ENCODE results near the gene AVEN. TPM values are rescaled to one million over a fixed set of nuclear protein-coding genes. Genes with fewer than 3 reads are reported as not detected.

The AVEN gene
- total and polyA plus RNA-seq, 2 donors from 2014 or later, result 6.4 to 7.1 TPM

Other genes starting within 250 kb of the AVEN start
- gene CHRM5, start 70.7 kb downstream of the AVEN start, total RNA-seq, result 0.06 TPM
- gene CHRM5, start 70.7 kb downstream of the AVEN start, polyA plus RNA-seq (ENCODE audit: insufficient read depth, low read depth, low replicate concordance), result not detected
- gene EMC7, start 62.7 kb upstream of the AVEN start, total RNA-seq, result 73.1 TPM
- 125 TPM for gene EMC7, start 62.7 kb upstream of the AVEN start, polyA plus RNA-seq (ENCODE audit: insufficient read depth, low read depth, low replicate concordance)
- gene PGBD4, start 62.9 kb upstream of the AVEN start, total RNA-seq, result 1.8 TPM
- gene PGBD4, start 62.9 kb upstream of the AVEN start, polyA plus RNA-seq (ENCODE audit: insufficient read depth, low read depth, low replicate concordance), result 0.90 TPM
- gene KATNBL1, start 170.9 kb upstream of the AVEN start, total RNA-seq, result 32.2 TPM
- gene KATNBL1, start 170.9 kb upstream of the AVEN start, polyA plus RNA-seq (ENCODE audit: insufficient read depth, low read depth, low replicate concordance), result 15.6 TPM
- 88.9 TPM for gene EMC4, start 185.8 kb upstream of the AVEN start, total RNA-seq
- gene EMC4, start 185.8 kb upstream of the AVEN start, polyA plus RNA-seq (ENCODE audit: insufficient read depth, low read depth, low replicate concordance), result 129 TPM